ENCODE data around the gene PNMA6E. TPM values are rescaled to one million over a fixed set of nuclear protein-coding genes. Genes with fewer than 3 reads are reported as not detected.

Gene PNMA6E
- polyA plus RNA-seq, 2 of the 4 experiments (the other 2 are of a cell fraction): not detected

Small RNAs within 50 kb of the gene (small RNA-seq; reads per million reads assigned to genes)
- 0 reads per million in 6 experiments for gene AC152007.1
- gene RN7SL667P: 0 reads per million in 6 experiments

Other genes starting within 250 kb of the PNMA6E start
- gene MAGEA1, start 222.1 kb downstream of the PNMA6E start, polyA plus RNA-seq (2011; rRNA removed): 0.04 and 0.12 TPM in 2 replicates
- not detected in 3 replicates for gene MAGEA1, start 222.1 kb downstream of the PNMA6E start, polyA plus RNA-seq (2017; fragmentation: RNase III; extraction: RNeasy Plus Mini Kit Qiagen cat#74134 plus additional on column Dnase treatment)
- not detected in 2 replicates for gene PNMA6F, start 79.6 kb downstream of the PNMA6E start, polyA plus RNA-seq (2011; rRNA removed)
- not detected in 3 replicates for gene PNMA6F, start 79.6 kb downstream of the PNMA6E start, polyA plus RNA-seq (2017; fragmentation: RNase III; extraction: RNeasy Plus Mini Kit Qiagen cat#74134 plus additional on column Dnase treatment)
- 6.5 and 6.9 TPM in 2 replicates for gene ZNF275, start 67.2 kb downstream of the PNMA6E start, polyA plus RNA-seq (2011; rRNA removed)
- gene ZNF275, start 67.2 kb downstream of the PNMA6E start, polyA plus RNA-seq (2017; fragmentation: RNase III; extraction: RNeasy Plus Mini Kit Qiagen cat#74134 plus additional on column Dnase treatment): 3.2 to 3.6 TPM (median 3.3 TPM) in 3 replicates
- 0.47 and 0.54 TPM in 2 replicates for gene ZFP92, start 10.1 kb upstream of the PNMA6E start, polyA plus RNA-seq (2011; rRNA removed)
- gene ZFP92, start 10.1 kb upstream of the PNMA6E start, polyA plus RNA-seq (2017; fragmentation: RNase III; extraction: RNeasy Plus Mini Kit Qiagen cat#74134 plus additional on column Dnase treatment): 0.66 to 0.70 TPM (median 0.66 TPM) in 3 replicates
- gene TREX2, start 44.7 kb upstream of the PNMA6E start, polyA plus RNA-seq (2011; rRNA removed): 0.27 and 0.32 TPM in 2 replicates
- gene TREX2, start 44.7 kb upstream of the PNMA6E start, polyA plus RNA-seq (2017; fragmentation: RNase III; extraction: RNeasy Plus Mini Kit Qiagen cat#74134 plus additional on column Dnase treatment): 0.94 to 1.2 TPM (median 0.99 TPM) in 3 replicates
- gene HAUS7, start 69.2 kb upstream of the PNMA6E start, polyA plus RNA-seq (2011; rRNA removed): 30.3 and 39.1 TPM in 2 replicates
- 53.6 to 54.4 TPM (median 53.8 TPM) in 3 replicates for gene HAUS7, start 69.2 kb upstream of the PNMA6E start, polyA plus RNA-seq (2017; fragmentation: RNase III; extraction: RNeasy Plus Mini Kit Qiagen cat#74134 plus additional on column Dnase treatment)
- not detected in 2 replicates for gene BGN, start 93.6 kb upstream of the PNMA6E start, polyA plus RNA-seq (2011; rRNA removed)
- gene BGN, start 93.6 kb upstream of the PNMA6E start, polyA plus RNA-seq (2017; fragmentation: RNase III; extraction: RNeasy Plus Mini Kit Qiagen cat#74134 plus additional on column Dnase treatment): 0.04 to 0.05 TPM in 2 of 3 replicates, not detected in the other
- 0.08 and 0.13 TPM in 2 replicates for gene ATP2B3, start 116.3 kb upstream of the PNMA6E start, polyA plus RNA-seq (2011; rRNA removed)
- gene ATP2B3, start 116.3 kb upstream of the PNMA6E start, polyA plus RNA-seq (2017; fragmentation: RNase III; extraction: RNeasy Plus Mini Kit Qiagen cat#74134 plus additional on column Dnase treatment): 0.21 to 0.30 TPM (median 0.22 TPM) in 3 replicates
- 25.6 and 29.9 TPM in 2 replicates for gene CCNQ, start 197.8 kb upstream of the PNMA6E start, polyA plus RNA-seq (2011; rRNA removed)
- gene CCNQ, start 197.8 kb upstream of the PNMA6E start, polyA plus RNA-seq (2017; fragmentation: RNase III; extraction: RNeasy Plus Mini Kit Qiagen cat#74134 plus additional on column Dnase treatment): 32.0 to 36.0 TPM (median 32.6 TPM) in 3 replicates
- 0.65 and 0.75 TPM in 2 replicates for gene DUSP9, start 245.9 kb upstream of the PNMA6E start, polyA plus RNA-seq (2011; rRNA removed)
- 1.3 to 1.6 TPM (median 1.3 TPM) in 3 replicates for gene DUSP9, start 245.9 kb upstream of the PNMA6E start, polyA plus RNA-seq (2017; fragmentation: RNase III; extraction: RNeasy Plus Mini Kit Qiagen cat#74134 plus additional on column Dnase treatment)